Inflammatory macrophage treated with lipopolysaccharide for 4 hours (primary cell): ENCODE measurements around the gene EN2.
"Not testable (repeated sequence)": the region's sequence is repeated elsewhere in the genome, so short reads cannot be mapped to it uniquely, and the experiment has no call there.

Experiments
- DNase-seq: peaks from one replicate; pipeline ENCODE4 v3.0.0-alpha.2; 2020

EN2 gene

GRCh38 chr7:155426543-155427410 lies 31.2 kb upstream of the EN2 start:
- DNase-seq, result no peak

GRCh38 chr7:155427411-155428038 lies 30.4 kb upstream of the EN2 start:
- no peak for DNase-seq

GRCh38 chr7:155428171-155428834 lies 29.6 kb upstream of the EN2 start:
- DNase-seq, result no peak

- no peak for DNase-seq
These were observed 28.3 kb upstream of the EN2 start for GRCh38 chr7:155429651-155430050.

GRCh38 chr7:155430606-155431005 lies 27.3 kb upstream of the EN2 start:
- no peak for DNase-seq

GRCh38 chr7:155431231-155431630 lies 26.7 kb upstream of the EN2 start:
- no peak for DNase-seq

GRCh38 chr7:155431711-155432110 lies 26.2 kb upstream of the EN2 start:
- DNase-seq, result no peak

- no peak for DNase-seq
These were observed 22.8 kb upstream of the EN2 start for GRCh38 chr7:155435110-155435509.

- no peak for DNase-seq
These were observed 20.1 kb upstream of the EN2 start for GRCh38 chr7:155437836-155438235.

- no peak for DNase-seq
These were observed 19.2 kb upstream of the EN2 start for GRCh38 chr7:155438777-155439176.

GRCh38 chr7:155439311-155440017 lies 18.5 kb upstream of the EN2 start:
- no peak for DNase-seq

- DNase-seq, result no peak
These were observed 17.9 kb upstream of the EN2 start for GRCh38 chr7:155440018-155440410.

- no peak for DNase-seq
These were observed 16.1 kb upstream of the EN2 start for GRCh38 chr7:155441856-155442255.

- DNase-seq, result no peak
These were observed 13.2 kb upstream of the EN2 start for GRCh38 chr7:155444746-155445145.

GRCh38 chr7:155445606-155446005 lies 12.3 kb upstream of the EN2 start:
- not testable (repeated sequence) for DNase-seq

GRCh38 chr7:155447603-155448002 lies 10.3 kb upstream of the EN2 start:
- no peak for DNase-seq

- DNase-seq, result no peak
These were observed 9.3 kb upstream of the EN2 start for GRCh38 chr7:155448632-155449007.

- DNase-seq, result no peak
These were observed 8.7 kb upstream of the EN2 start for GRCh38 chr7:155449008-155449868.

- no peak for DNase-seq
These were observed 7.9 kb upstream of the EN2 start for GRCh38 chr7:155449869-155450557.

- DNase-seq, result no peak
These were observed 7.4 kb upstream of the EN2 start for GRCh38 chr7:155450558-155450969.

GRCh38 chr7:155450970-155451801 lies 6.7 kb upstream of the EN2 start:
- DNase-seq, result no peak
